T47D (cell line): ENCODE results near the gene STK39.

Experiments used
- DNase-seq, 2 experiments: peaks; one replicate each; pipeline versions ENCODE4 v3.0.0 to v3.0.0-alpha.2; 2011 to 2012; ENCODE audit warnings: low read depth in 1 of 2, low spot score in 1 of 2
- JUND ChIP-seq: IDR thresholded peaks from 2 replicates; pipeline ENCODE4 v1.6.1; 2012; ENCODE audit warnings: low read depth
- in situ Hi-C: cut with HindIII; loops from 2 replicates; pipeline ENCODE4 v1.10.0; 2016; ENCODE audit warnings: low sequenced_read_pairs, low pct_unique_long_range_greater_than_20kb

STK39 gene

DNA sequence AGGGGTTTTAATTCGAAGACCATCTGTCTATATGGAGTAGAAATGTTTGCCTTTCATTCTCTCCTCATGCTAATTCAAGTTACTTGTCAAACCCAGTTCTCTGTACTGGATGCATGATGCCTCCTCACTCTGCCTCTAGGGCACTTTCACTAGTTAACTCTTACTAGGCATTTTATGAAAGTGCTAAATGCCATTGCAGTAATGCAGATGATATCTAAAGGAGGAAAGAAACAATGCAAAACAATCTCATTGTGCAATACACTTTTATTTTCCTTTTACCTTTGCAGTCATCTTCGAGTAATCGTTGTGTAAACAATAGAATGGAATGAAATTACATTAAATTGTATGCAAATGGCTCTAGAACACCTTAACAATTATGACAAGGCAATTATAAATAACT is 293.6 kb downstream of the STK39 start:
- DNase-seq = no peak
- in situ Hi-C loops = no loop called here

GRCh38 chr2:167950571-167950970 is 296.8 kb downstream of the STK39 start:
- in situ Hi-C loops = no loop called here

More for the DNA sequence above, 293.6 kb downstream of the STK39 start:
- TF ChIP-seq JUND = no peak

GRCh38 chr2:167946441-167946841 is 301.0 kb downstream of the STK39 start:
- TF ChIP-seq JUND = no peak
- in situ Hi-C loops = no loop called here
- no peak for DNase-seq

More at GRCh38 chr2:167950571-167950970, 296.8 kb downstream of the STK39 start:
- DNase-seq = no peak
- no peak for TF ChIP-seq JUND

DNA sequence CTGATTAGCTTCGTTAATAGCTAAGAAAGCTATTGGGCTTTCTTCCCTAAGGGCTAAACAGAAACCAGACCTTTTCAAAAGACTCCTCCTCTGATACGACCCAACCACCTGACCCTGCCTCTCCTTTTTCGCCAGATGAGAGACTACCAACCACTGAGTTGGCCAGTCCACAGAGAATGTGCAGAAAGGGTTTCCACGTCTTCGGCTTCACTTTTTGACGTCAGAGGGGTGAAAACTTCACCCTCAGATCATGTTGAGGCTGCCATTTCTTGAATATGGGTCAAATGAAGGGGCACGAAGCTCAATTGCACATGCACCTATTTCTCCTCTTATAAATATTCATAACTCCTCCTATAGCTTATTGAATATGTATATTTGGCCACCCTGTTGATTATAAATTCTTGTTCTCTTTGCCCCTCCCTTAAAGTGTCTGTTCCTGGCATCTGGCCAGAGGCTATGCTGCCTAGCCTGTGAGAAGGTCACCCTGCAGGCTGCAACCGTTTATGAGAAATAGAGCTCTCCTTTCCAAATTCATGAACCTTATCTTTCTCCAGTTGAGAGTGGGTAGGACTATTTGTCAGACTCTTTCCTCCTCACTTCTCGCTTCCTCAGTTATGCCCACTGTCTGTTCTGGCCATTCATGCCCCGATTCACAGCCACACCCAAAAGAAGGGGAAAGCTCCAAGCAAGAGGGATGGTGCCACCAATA is 301.6 kb downstream of the STK39 start:
- no peak for TF ChIP-seq JUND
- in situ Hi-C loops = no loop called here
- no peak for DNase-seq

DNA sequence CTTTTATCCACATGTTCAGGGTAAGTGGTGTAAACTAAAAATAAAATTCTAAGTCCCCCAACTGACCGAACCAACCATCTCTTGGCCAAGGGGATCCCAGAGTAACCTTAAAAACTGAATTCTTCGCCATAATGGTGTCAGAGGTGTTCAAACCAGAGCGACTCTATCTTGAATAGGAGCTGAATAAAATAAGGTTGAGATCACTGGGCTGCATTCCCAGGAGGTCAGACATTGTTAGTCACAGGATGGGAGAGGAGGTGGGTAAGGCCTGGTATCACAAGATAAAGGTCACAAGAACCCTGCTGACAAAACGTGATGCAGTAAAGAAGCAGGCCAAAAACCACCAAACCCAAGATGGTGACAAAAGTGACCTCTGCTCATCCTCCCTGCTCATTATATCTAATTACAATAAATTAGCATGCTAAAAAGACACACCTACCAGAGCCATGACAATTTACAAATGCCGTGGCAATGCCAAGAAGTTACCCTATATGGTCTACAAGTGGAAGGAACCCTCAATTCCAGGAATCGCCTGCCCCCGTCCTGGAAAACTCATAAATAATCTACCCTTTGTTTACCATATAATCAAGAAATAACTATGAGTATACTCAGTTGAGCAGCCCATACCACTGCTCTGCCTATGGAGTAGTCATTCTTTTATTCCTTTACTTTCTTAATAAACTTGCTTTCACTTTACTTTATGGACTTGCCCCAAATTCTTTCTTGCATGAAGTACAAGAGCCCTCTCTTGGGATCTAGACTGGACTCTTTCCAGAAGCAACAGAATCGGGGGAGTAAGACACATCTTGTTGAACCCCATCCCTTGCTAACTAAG is 302.4 kb downstream of the STK39 start:
- in situ Hi-C loops = no loop called here
- DNase-seq = no peak
- TF ChIP-seq JUND = no peak

DNA sequence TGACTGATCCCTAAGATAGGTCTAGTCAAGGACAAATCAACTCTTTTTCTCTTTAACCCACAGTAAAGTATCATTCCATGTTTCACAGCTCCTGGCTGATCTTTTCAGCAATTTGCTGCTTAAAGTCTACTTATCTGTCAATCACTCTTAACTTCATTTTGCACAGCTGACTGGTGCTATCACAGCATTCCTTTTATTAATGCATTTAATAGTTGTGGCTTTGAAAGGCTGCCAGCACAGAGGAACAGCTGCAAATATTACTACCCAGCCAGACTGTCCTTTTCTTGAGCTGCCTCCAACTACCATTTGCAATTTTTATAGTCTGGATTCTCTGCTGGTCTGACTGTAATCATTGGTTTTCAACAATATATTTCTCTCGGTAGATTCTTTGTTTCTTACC is 303.5 kb downstream of the STK39 start:
- DNase-seq = no peak

GRCh38 chr2:167943368-167943767 is 304.0 kb downstream of the STK39 start:
- no peak for TF ChIP-seq JUND
- DNase-seq = no peak
- in situ Hi-C loops = no loop called here

More for the DNA sequence above, 303.5 kb downstream of the STK39 start:
- in situ Hi-C loops = no loop called here
- no peak for TF ChIP-seq JUND

DNA sequence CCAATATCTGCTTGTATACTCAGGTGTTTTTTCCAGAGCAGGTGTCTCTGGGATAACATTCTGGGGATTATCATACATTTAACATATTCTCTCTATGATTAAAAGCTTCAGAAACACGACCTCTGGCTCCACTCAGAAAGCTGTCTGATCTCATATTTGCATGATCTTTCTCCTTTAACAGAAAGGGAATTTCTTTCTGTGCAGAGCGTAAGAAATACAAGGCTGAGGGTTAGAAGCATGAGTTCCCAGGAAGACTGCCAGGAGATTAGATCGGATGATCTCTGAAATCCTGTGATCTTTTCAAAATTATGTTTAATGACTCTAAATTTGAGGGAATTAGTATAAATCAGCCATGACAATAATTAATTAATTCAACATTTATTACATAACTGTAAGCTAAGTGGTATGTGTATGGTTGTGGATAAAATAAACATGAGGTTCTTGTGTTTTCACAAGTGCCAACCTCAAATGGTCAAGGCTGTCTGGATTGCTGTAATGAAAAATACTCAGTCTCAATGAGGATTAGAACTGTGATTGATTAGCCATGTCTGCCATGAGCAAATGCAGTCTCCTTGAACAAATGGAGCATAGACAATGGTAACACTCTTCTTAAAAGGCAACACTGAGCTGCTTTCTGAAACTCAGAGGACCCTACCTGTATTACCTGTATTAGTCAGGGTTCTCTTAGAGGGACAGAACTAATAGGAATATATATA is 304.9 kb downstream of the STK39 start:
- no peak for DNase-seq
- TF ChIP-seq JUND = no peak
- in situ Hi-C loops = no loop called here

GRCh38 chr2:167941604-167942003 is 305.8 kb downstream of the STK39 start:
- no peak for TF ChIP-seq JUND
- in situ Hi-C loops = no loop called here
- DNase-seq = no peak

DNA sequence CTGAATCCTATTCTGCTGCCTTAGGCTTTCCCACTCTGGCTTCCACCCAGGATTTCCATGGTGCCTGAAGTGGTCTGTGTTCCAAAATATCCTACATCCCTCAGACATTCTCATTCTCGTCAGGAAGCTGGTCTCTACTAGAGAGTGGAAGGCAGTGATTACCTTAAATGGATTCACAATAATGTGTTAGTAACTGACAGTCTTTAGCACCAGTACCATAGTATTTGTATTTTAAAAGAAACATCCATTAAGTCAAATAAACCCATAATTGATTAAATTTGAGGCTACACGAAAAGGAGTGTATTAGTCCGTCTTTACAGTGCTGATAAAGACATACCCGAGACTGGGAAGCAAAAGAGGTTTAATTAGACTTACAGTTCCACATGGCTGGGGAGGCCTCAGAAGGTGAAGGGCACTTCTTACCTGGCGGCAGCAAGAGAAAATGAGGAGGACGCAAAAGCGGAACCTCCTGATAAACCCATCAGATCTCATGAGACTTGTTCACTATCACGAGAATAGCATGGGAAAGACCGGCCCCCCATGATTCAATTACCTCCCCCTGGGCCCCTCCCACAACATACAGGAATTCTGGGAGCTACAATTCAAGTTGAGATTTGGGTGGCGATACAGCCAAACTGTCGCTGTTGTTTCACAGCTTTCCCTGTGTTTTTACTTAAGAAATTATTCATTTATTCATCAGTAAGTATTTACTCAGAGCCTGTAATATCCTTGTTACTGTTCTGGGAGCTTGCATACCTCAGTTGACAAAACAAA is 306.5 kb downstream of the STK39 start:
- no peak for TF ChIP-seq JUND
- in situ Hi-C loops = no loop called here

DNA sequence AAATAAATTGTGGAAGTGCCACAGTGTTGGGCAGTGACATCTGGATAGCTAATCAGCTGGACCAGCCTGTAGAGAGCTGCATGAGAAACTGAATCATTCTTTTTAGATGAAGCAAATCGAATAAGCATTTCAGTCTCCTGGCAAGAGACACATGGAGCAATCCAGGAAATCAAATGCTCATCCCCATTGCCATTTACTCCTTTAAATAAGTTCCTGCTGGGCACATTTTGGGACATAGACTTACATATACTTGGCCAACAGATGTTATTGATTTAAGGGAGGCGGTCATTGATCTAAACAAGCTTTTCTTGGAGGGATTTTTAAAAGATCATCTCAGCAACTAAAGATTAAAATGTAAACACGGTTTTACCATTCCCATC is 307.1 kb downstream of the STK39 start:
- in situ Hi-C loops = no loop called here
- TF ChIP-seq JUND = no peak
- DNase-seq = no peak

More for the DNA sequence above, 306.5 kb downstream of the STK39 start:
- DNase-seq = no peak
